Measurements from ENCODE around the gene CEACAM1.

GRCh38 chr19:42514449-42514848 is 13.8 kb downstream of the CEACAM1 start:
- TF ChIP-seq POLR2A (IDR thresholded peaks at IDR 0.05), result no peak
- TF ChIP-seq CTCF (IDR thresholded peaks at IDR 0.05), result no peak

Measured in right lobe of liver (tissue), 4 donors.